Islet of Langerhans (tissue), 1 donor: ENCODE data around the gene NACC2.

Experiments used
- FAIRE-seq: peaks from one replicate; lab custom pipeline; 2011; peaks lifted over from hg19 to GRCh38; lab: Jason Lieb, UNC

Gene NACC2

GRCh38 chr9:136092741-136093140 lies 2.3 kb downstream of the NACC2 start:
- no peak for FAIRE-seq

DNA sequence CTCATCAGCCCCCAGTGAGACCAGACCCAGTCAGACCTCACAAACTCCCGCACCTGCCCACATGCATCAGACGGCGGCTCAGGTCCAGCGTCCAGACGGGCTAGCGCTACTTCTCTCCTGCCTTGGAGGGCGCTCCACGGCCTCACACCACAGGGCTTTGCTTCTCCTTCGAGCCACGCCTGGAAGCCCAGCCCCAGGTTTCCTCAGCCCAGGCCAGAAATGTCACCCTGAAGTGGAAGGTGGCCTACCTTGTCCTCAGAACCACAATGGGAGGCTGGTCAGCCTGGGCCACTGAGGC lies 2.8 kb downstream of the NACC2 start:
- no peak for FAIRE-seq

DNA sequence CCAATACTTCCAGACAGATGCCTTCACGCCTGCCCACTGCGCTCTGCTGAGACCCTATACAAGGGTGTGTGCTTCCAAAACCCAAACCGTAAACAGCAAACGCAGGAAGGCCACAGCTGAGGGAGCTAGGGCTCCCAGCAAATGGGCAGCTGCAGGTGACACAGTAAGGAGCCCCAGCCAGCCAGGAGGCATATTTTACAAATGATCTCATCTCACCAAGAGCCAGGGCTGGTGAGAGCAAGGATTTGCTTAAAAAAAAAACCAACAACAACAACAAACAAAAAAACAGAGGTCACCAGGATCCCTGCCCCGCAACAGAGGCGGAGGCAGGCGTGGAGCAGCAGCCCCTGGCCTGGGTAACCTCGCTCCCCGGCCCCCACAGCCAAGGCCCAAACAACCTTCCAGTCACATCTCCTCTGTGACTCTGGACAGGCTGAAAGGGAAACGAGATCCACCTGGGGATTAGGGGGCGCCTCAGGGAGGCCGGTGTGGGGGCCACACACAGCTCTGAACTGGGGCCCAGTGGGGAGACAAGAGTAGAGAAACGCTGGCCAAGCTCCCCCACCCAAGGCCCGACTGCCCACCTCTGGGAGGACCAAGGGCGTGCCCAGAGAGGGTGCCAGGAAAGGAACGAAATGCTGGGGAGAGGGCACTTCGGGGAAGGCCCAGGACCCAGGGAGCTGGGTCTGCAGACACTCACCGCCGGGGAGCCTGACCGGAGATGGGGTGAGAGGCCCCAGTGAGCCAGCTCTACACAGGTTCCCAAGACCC lies 3.3 kb downstream of the NACC2 start:
- FAIRE-seq = no peak

GRCh38 chr9:136090768-136091581 lies 4.1 kb downstream of the NACC2 start:
- no peak for FAIRE-seq

DNA sequence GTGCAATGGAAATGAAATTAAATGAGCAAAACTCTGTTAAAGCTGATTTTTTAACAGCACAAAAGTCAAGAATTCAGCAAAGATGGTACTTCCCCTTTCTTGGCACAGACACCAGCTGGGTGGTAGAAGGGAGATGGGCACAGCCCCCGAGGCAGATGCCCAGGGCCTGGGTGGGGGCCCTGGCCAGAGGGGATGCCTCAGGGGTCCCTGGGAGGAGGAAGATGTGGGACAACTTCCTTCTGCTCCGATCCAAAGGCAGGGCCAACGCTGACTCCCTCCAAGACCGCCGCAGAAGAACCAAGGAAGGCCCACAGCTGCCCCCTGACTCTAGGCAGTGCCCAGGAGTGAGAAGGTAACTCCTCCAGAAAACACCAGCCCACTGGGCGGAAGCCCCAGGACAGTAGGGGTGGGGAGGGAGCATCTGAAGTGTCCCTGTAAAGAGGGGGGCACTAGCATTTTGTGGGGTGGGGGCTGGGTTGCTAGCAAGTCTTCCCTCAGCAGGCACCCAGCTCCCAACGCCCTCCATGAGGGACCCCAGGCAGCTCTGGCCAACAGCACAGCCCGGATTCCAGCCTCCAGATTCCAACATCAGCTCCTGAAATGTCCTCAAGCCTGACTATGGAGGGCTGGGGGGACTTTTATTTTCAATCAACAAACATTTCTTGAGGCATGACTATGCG lies 4.9 kb downstream of the NACC2 start:
- FAIRE-seq = no peak

- FAIRE-seq = peak; percentile 97
Observed at GRCh38 chr9:136089697-136090045, 5.4 kb downstream of the NACC2 start.

- FAIRE-seq = peak; percentile 13
Observed at GRCh38 chr9:136088939-136089696, 6.0 kb downstream of the NACC2 start.

- FAIRE-seq = no peak
Observed at GRCh38 chr9:136088481-136088938, 6.6 kb downstream of the NACC2 start.

DNA sequence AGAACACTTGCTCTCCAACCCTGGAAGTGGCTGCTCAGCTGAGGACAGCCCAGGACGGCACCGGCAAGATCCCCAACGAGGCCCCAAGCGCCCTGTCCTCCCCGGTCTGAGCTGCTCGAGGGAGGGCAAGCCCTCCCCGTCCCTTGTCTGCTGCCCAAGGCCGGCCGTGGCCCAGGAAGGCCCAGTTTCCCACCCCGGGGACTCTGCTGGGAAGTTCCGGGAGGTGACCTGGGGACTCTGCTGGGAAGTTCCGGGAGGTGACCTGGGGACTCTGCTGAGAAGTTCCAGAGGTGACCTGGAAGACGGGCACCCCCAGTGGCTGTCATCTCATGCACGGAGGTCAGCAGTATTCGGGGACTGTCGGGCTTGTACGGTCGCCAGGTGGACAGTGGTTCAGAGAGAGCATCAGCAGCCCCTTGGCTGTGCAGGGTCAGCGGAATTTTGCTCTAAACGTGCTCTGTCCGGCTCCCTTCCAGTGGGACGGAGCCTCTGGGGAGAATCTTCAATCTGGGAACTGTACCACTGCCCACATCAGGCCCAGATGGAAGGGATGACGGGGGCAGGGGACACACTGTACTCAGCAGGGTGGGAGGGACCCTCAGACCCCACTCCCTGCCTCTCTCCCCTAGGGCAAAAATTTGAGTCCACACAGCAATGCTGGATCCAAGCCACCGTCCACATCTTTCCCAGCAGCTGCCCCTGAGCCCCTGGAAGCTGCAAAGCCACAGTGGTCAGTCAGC lies 7.2 kb downstream of the NACC2 start:
- FAIRE-seq = no peak

- no peak for FAIRE-seq
Observed at GRCh38 chr9:136086951-136087740, 7.9 kb downstream of the NACC2 start.

DNA sequence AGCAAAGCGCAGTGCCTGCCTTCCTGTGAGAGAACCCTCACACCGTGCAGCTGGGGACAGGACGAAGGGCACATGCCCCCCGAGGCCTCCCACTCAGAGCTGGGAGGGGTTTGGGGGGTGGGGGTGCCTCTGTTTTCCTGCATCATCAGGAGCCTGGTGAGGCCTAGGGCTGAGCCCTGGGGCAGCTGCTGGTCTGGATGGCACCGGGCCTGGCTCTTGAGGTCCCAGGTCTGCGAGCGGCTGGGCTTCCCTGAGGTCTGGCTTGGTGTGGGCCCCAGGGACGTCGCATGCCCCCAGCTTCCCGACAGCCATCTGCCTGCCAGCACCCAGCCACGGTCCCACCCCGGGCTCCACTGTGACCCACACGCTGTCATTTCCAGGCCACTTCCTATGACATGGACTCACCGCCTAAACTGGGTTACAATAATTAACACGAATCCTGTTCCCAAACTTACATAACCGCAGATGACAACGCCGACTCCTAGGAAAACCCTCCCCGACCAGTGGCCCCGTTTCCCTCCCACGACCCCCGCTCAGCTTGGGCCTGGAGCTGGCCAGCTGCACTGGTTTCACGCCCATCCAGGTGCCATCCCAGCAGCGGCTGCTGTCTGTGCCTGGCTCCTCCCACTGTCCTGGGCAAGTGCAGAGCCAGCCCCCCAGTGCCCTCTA lies 8.7 kb downstream of the NACC2 start:
- no peak for FAIRE-seq

- FAIRE-seq = no peak
Observed at GRCh38 chr9:136085815-136086212, 9.3 kb downstream of the NACC2 start.

- no peak for FAIRE-seq
Observed at GRCh38 chr9:136084063-136084944, 10.8 kb downstream of the NACC2 start.

- no peak for FAIRE-seq
Observed at GRCh38 chr9:136083558-136084062, 11.5 kb downstream of the NACC2 start.

GRCh38 chr9:136082496-136083361 lies 12.4 kb downstream of the NACC2 start:
- no peak for FAIRE-seq

DNA sequence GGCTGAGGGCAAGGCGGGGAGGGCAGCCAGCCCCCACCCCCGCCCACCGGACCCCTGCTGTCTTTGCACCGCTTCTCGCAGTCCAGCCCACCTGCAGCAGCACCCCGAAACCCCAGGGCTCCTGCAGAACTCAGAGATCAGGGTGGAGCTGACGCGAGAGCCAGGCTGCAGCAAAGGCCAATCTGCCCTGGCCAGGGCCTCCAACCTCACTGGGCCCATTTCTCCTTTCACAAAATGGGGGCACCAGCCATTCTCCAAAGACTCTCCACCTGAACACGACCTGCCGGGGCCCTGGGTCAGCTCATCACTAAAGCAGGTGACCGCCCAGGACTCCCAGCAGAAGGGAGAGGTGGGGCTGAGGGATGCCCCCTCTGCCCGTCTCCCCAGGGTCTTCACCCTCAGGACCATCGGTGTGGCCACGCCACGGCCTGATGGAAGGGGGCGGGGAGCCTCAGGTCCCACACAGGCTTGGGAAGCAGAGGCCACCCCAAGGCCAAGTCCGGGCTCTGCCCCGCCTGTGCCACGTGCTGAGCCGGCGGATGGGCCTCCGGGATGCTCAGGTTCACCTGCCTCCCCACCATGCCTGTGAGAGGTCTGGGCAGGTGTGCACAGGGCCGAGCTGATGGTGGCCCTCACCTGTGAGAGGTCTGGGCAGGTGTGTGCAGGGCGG lies 13.1 kb downstream of the NACC2 start:
- FAIRE-seq = no peak

DNA sequence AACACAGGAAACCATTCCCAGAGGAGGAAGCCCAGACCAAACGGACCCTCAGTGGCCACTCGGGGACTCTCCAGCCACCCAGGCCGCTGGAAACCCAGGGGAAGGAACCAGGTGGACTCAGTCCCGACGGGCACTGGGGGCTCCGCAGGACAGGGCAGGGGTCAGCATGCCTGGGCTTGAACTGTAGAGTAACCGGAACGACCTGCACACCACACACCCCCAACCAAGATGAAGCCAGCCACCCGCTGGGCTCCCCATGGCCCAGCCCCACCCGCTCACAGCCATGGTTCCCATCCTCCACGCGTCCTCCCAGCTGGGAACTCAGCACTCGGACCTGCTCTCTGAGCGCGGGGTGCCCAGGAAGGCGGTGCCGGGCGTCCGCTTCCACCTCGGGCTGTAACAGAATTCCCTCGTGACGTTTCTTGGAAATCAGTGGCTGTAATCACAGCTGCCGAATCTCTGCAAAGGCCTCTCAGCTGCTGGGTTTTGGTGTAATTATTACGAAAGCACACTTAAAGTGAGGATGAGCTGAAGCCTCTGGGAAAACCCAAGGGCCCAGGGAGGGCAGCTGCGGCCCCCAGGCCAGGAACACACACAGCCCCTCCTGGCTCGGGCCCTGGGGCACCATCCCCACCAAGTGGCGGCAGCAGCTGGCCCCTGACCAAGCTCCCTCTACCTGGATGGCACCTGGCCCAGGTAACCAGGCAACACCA lies 13.8 kb downstream of the NACC2 start:
- FAIRE-seq = no peak
